Common myeloid progenitor, CD34-positive (primary cell): ENCODE data around the gene CASZ1.

Source experiments
- CTCF ChIA-PET: fragments of 350-600 bp; sonication (Branson Sonifier 250); formaldehyde crosslinking; loops from one replicate; lab custom pipeline; 2021; ENCODE audit warnings: antibody characterized with exemption; lab: Charles Lee
- POLR2A ChIA-PET: fragments of 350-600 bp; sonication (Branson Sonifier 250); formaldehyde crosslinking; loops from one replicate; lab custom pipeline; 2021; ENCODE audit warnings: antibody characterized with exemption; lab: Charles Lee
- DNase-seq, 3 donors: peaks; one replicate each; pipeline versions ENCODE4 v3.0.0 to v3.0.0-alpha.2; 2013
- H3K27ac ChIP-seq, 2 experiments: 1 replicate in 1 of 2; 2 replicates in 1 of 2; pipeline ENCODE4 v1.7.0; 2013; ENCODE audit warnings: inconsistent platforms in 2 of 2, low read length in 2 of 2, mild to moderate bottlenecking in 2 of 2, low read depth in 1 of 2, moderate library complexity in 1 of 2; ENCODE audit not compliant: severe bottlenecking in 2 of 2, insufficient read depth in 1 of 2, poor library complexity in 1 of 2
- H3K27me3 ChIP-seq, 5 experiments: replicated peaks in 2 of 5; 1 replicate in 3 of 5; 2 replicates in 2 of 5; pipeline versions ENCODE4 v1.6.1 to v1.7.0; 2013; ENCODE audit warnings: low read length in 4 of 5, mild to moderate bottlenecking in 2 of 5, moderate library complexity in 2 of 5, inconsistent platforms in 1 of 5; ENCODE audit not compliant: insufficient read depth in 5 of 5, control insufficient read depth in 4 of 5
- H3K36me3 ChIP-seq, 4 experiments: 1 replicate in 2 of 4; 2 replicates in 2 of 4; pipeline versions ENCODE4 v1.6.1 to v1.7.0; 2013; ENCODE audit warnings: low read length in 3 of 4, control low read depth in 1 of 4, mild to moderate bottlenecking in 1 of 4; ENCODE audit not compliant: control insufficient read depth in 4 of 4, insufficient read depth in 4 of 4
- H3K4me1 ChIP-seq, 4 experiments: 1 replicate in 3 of 4; 2 replicates in 1 of 4; pipeline versions ENCODE4 v1.6.1 to v1.7.1; 2013; ENCODE audit warnings: low read length in 3 of 4, mild to moderate bottlenecking in 3 of 4, control low read depth in 1 of 4, inconsistent platforms in 1 of 4, moderate library complexity in 1 of 4; ENCODE audit not compliant: control insufficient read depth in 4 of 4, insufficient read depth in 4 of 4; ENCODE audit errors: control extremely low read depth in 1 of 4
- H3K4me3 ChIP-seq, 7 experiments: 1 replicate in 4 of 7; 2 replicates in 3 of 7; pipeline versions ENCODE4 v1.5.1 to v1.7.0; 2013; ENCODE audit warnings: mild to moderate bottlenecking in 7 of 7, low read length in 6 of 7, moderate library complexity in 6 of 7, inconsistent platforms in 2 of 7, low read depth in 2 of 7, control low read depth in 1 of 7; ENCODE audit not compliant: insufficient read depth in 4 of 7, control insufficient read depth in 1 of 7; ENCODE audit errors: extremely low read depth in 1 of 7
- H3K9me3 ChIP-seq, 5 experiments: 1 replicate in 4 of 5; 2 replicates in 1 of 5; pipeline versions ENCODE4 v1.6.1 to v1.7.1; 2013; ENCODE audit warnings: low read length in 4 of 5, mild to moderate bottlenecking in 2 of 5, inconsistent platforms in 1 of 5, low read depth in 1 of 5, moderate library complexity in 1 of 5; ENCODE audit not compliant: control insufficient read depth in 4 of 5, insufficient read depth in 2 of 5; ENCODE audit errors: control extremely low read depth in 1 of 5
- WGBS: methylation state at CpG from one replicate; pipeline ENCODE4 v1.1.5; 2013; ENCODE audit not compliant: insufficient coverage; 5-methylcytosine and 5-hydroxymethylcytosine counted together

The CASZ1 gene

GRCh38 chr1:10756842-10757241, 39.6 kb downstream of the CASZ1 start:
- Histone ChIP-seq H3K27me3 (no peaks in the 10 kb centered on the region), H3K36me3 (no peaks in the 10 kb centered on the region), H3K4me3 (no peak overlapping the region), H3K27ac (no peak overlapping the region), H3K9me3 (no peaks in the 10 kb centered on the region), H3K4me1 (peaks cover 0 to 13% (median 10%) of the 10 kb centered on the region in 4 experiments)
- WGBS: 97% methylated on average over 5 of the region's 10 CpGs
- ChIA-PET CTCF (no interaction called here), POLR2A (no interaction called here)
- DNase-seq: no peak

- ChIA-PET CTCF (no interaction called here), POLR2A (no interaction called here)
- no peaks in the 10 kb centered on the region for H3K27me3 ChIP-seq
- no peak overlapping the region for H3K27ac ChIP-seq
- H3K9me3 ChIP-seq: no peaks in the 10 kb centered on the region
- peaks cover 0 to 13% (median 6%) of the 10 kb centered on the region in 4 experiments for H3K4me1 ChIP-seq
- DNase-seq: peak; percentile 69 to 86 (median 84)
- WGBS: 39% methylated on average over 19 of the region's 23 CpGs
- no peaks in the 10 kb centered on the region for H3K36me3 ChIP-seq
- no peak overlapping the region for H3K4me3 ChIP-seq
These were observed 40.4 kb downstream of the CASZ1 start for GRCh38 chr1:10755970-10756521.

- peaks cover 0 to 13% (median 6%) of the 10 kb centered on the region in 4 experiments for H3K4me1 ChIP-seq
- no peaks in the 10 kb centered on the region for H3K9me3 ChIP-seq
- H3K27ac ChIP-seq: no peak overlapping the region
- no peaks in the 10 kb centered on the region for H3K36me3 ChIP-seq
- WGBS: 93% methylated on average over 17 of the region's 24 CpGs
- CTCF ChIA-PET: interaction anchor here (1.5 kb wide), 1 partner anchor 16 kb away, joined by 3 read pairs; no protein-coding TSS in a partner anchor
- H3K4me3 ChIP-seq: no peak overlapping the region
- DNase-seq: no peak
- no peaks in the 10 kb centered on the region for H3K27me3 ChIP-seq
- POLR2A ChIA-PET: interaction anchor here (0.6 kb wide), 1 partner anchor 51 kb away, joined by 3 read pairs; no protein-coding TSS in a partner anchor
These were observed 41.7 kb downstream of the CASZ1 start for GRCh38 chr1:10754568-10755329.

- peak; percentile 11 to 48 (median 47) for DNase-seq
- Histone ChIP-seq H3K4me1 (peaks cover 0 to 13% (median 6%) of the 10 kb centered on the region in 4 experiments), H3K27me3 (no peaks in the 10 kb centered on the region), H3K36me3 (no peaks in the 10 kb centered on the region), H3K9me3 (no peaks in the 10 kb centered on the region), H3K4me3 (no peak overlapping the region), H3K27ac (no peak overlapping the region)
- CTCF ChIA-PET: no interaction called here
- WGBS: 88% methylated on average over 11 of the region's 11 CpGs
- POLR2A ChIA-PET: no interaction called here
These were observed 43.1 kb downstream of the CASZ1 start for GRCh38 chr1:10753299-10753698.

- WGBS: 92% methylated on average over 11 of the region's 14 CpGs
- no peaks in the 10 kb centered on the region for H3K27me3 ChIP-seq
These were observed 44.8 kb downstream of the CASZ1 start for GRCh38 chr1:10751561-10752085.

GRCh38 chr1:10751160-10751559, 45.3 kb downstream of the CASZ1 start:
- DNase-seq: no peak
- ChIA-PET POLR2A (no interaction called here), CTCF (no interaction called here)
- Histone ChIP-seq H3K27ac (no peak overlapping the region), H3K4me3 (no peak overlapping the region), H3K27me3 (peaks cover 0 to 3% (median 0%) of the 10 kb centered on the region in 5 experiments), H3K9me3 (no peaks in the 10 kb centered on the region), H3K4me1 (peaks cover 0 to 7% (median 4%) of the 10 kb centered on the region in 4 experiments), H3K36me3 (no peaks in the 10 kb centered on the region)
- 93% methylated on average over 3 of the region's 4 CpGs for WGBS

More at GRCh38 chr1:10751561-10752085, 44.8 kb downstream of the CASZ1 start:
- H3K27ac ChIP-seq: no peak overlapping the region
- H3K4me1 ChIP-seq: peaks cover 0 to 11% (median 6%) of the 10 kb centered on the region in 4 experiments
- no peaks in the 10 kb centered on the region for H3K9me3 ChIP-seq
- CTCF ChIA-PET: no interaction called here
- POLR2A ChIA-PET: no interaction called here
- H3K4me3 ChIP-seq: no peak overlapping the region
- DNase-seq: no peak
- no peaks in the 10 kb centered on the region for H3K36me3 ChIP-seq
